ENCODE results near the gene TAGAP.
A peak's percentile ranks its signal among the peaks of the same experiment; 100 is the strongest.

Gene TAGAP

DNA sequence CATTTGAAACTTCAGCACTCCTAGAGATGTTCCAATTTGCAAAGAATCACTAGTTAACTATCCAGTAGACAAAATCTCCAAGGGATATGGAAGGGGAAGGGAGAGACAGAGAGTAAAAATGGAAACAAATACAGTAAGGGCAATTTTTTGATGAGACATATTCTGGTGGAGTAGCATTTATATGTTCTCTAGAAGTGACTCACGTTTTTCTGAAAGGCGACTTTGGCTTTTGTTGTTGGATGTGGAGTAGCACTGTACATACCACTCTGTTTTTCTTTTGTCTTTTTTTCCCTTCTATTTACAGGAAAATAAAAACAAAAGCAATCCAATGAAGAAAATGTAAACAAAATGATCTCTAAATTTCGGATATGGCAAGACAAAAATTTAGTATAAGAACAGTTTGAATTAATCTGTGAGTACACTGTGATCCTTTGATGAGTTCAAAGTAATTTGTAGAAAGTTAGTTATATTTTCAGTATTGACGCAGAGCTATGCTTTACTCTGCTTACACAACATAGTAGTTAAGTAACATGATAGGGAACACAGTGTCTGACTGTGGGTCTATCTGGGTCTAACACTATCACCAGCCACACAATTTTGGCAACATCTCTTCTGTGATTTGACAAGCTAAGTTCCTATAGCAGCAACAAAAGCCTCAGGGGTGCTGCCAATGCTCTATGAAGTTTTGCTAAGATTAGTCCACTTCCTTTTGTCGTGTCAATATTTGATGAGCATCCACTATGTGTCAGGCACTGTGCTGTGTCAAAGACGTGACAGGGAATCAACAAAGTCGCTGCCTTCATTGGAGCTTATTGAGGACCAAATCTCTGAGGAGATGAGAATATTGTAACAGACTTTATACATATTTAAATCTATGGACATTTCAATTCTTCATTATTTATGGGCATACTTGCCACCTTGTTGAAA lies 27.3 kb upstream of the TAGAP start:
- no peak for DNase-seq

DNA sequence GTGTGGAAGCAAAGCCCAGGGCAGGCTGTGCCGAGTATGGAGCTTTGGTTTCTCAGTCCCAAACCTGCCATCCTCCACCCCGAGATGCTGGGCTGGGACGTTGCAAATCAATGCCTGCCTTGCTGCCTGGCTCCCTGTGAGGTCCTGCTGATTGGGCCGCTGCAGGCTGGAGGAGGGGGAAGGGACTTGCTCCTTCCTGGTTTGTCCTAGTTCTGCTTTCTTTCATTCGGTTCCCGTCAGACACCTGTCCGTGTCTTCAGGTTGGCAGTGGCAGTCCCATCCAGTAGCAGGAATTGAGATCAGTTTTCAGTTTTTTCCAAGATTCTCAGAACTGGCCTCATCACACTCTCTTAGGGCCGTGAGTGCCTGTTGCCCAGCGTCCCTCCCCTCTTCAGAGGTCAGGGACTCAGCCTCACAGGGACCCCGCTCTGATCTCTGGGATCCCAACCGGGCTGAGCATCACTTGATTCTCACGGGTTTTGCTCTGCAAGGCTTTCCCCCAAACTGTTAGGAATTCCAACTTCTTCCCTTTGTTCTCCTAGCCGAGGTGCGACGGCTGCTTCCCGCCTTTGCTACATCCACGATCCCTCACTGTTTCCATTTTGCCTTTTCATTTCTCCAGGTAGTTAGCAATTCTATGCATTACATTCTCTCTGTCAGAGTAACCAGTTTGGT lies 24.2 kb upstream of the TAGAP start:
- peak; percentile 9 for DNase-seq

DNA sequence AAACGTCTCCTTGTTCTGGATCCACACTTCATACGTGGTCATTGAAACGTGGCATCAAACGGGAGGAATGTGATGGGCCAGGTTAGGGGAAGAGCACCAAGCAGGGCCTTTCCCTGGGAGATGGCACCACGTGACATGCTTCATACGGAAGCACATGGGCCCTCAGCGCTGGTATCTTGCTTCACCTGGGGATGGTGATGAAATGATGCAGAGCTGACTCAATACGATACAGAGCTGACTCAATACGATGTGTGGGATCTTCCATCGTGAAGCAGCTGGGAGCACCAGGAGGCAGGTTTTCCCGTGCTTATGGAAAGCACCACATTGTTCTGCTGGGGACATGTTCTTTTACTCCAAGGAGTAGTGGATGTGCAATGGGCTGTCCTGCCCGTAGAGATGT lies 22.5 kb upstream of the TAGAP start:
- DNase-seq: no peak

DNA sequence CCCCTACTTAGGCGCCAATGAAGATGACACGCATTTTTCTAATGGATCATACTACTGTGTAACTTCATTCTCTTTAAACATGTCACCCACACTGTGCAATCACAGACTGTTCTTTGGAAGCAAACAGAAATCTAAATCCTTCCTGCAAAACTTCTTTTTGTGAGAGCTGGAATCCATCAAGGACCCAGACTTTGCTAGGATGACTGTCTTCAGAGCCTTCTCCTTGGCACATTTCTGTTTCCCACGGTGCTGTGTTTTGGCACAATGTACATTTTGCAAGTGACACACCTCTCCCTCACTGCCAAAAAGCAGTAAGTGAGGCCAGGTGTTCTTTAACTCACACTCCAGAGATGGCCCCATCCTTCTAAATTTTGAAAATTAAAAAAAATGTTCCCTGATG lies 21.7 kb upstream of the TAGAP start:
- no peak for DNase-seq

DNA sequence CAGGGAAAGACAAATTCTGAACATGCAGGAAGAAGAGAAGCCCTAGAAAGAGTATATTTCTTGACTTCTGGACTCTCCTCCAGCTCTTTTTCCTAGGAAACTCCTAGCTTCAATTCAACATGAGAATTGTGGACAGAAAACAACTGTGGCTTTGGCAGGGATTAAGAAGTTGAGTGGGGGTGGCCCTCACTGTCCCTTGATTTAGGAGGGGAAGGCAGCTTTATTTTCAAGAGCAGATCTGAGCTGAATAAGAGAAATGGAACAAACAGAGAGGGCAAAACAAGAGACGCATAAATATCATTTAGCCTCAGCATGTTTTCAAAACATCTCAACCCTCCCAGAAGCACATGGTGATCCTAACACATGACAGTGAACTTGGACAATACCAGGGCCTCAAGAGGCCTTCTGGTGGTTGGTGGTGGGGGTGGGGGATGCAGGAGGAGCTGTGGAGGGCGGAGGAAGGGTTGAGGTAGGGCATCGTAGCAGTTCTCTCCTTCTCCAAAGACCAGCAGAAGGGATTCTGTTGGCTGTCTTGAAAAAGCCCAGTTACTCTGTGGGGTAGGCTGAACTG lies 21.1 kb upstream of the TAGAP start:
- DNase-seq: no peak

DNA sequence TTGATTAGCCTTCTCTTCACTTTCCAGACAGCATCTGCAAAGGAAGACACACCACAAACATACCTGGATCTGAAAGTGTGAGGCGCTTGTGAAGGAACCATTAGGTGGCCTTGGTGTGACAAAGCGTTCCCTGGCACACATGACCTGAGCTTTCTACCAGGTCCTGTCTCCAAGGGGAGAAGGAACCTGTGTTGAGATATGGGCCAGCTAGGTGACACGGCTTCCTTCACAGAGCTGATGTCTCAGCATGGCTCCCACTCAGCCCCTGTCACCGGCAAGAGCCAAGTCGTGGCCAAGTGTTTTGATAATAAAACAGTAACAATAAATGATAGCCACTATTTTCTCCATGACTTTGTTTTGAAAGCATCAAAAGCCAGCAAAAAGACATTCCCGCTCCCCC lies 20.3 kb upstream of the TAGAP start:
- DNase-seq: no peak

DNA sequence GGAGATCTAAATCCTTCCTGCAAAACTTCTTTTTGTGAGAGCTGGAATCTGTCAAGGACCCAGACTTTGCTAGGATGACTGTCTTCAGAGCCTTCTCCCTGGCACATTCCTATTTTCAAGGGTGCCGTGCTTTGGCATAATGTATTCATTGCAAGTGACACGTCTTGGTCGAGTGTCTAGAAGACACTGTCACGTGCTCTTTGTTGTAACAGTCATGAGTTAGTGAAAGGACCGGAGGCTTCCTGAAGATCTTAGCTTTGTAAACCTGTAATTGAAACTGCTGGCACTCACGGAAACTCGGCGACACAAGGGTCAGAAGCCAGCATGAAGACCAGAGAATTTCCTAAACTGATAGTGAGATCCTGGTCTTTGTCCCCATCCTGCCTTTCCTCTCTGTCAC lies 19.7 kb upstream of the TAGAP start:
- no peak for DNase-seq

DNA sequence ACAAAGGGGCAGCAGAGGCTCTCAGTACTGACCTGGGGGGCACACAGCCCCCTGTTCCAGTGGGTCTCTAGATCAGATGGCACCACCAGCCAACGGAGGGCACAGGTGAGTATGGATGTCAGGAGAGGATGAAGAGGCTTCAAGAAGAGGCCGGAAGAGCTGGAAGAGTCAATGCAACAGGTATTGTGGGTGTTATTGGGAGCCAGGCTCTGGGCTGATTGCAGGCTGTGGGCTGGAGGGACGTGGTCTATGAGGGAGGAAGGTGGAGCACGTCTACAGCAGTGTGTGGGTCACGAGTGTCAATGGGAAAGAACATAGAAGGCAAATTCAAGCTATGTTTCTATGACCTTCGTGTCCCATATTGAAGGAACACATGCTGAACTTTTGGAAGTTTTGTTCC lies 18.8 kb upstream of the TAGAP start:
- no peak for DNase-seq

DNA sequence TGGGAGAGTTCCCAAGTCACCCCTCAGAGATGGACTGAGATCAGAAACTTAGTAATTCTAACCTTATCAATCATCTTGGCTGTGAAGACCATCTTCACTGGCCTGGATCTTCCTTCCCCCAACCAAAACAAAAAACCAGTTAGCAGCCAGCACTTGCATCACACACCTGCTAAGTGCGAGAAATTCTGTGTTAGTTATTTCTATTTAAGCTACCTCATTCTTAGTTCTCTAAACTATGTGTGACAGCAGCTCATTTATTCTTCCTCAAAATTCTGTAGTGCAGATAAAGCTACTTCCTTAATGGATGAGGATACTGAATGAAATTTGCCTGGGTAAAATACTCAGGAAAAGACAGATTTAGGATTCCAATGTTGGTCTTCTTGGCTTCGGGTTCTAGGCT lies 18.2 kb upstream of the TAGAP start:
- DNase-seq: no peak

DNA sequence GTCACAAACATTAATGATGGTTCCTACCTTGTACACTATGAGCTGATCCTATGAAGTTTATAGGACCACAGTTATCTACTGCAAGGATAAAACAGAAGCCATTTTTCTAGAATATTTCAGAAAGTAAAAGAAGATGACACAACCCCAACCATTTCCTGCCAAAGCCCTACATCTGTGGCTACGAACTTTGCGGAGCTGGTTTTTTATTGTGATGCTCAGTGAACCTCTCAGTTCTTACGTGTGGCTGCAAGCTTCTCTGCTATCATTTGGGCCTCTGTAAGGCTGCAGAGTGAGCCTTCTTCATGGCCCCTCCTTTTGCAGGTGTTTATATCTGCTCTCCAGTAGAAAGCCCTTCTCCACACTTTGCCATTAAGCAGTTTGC lies 17.8 kb upstream of the TAGAP start:
- no peak for DNase-seq

DNA sequence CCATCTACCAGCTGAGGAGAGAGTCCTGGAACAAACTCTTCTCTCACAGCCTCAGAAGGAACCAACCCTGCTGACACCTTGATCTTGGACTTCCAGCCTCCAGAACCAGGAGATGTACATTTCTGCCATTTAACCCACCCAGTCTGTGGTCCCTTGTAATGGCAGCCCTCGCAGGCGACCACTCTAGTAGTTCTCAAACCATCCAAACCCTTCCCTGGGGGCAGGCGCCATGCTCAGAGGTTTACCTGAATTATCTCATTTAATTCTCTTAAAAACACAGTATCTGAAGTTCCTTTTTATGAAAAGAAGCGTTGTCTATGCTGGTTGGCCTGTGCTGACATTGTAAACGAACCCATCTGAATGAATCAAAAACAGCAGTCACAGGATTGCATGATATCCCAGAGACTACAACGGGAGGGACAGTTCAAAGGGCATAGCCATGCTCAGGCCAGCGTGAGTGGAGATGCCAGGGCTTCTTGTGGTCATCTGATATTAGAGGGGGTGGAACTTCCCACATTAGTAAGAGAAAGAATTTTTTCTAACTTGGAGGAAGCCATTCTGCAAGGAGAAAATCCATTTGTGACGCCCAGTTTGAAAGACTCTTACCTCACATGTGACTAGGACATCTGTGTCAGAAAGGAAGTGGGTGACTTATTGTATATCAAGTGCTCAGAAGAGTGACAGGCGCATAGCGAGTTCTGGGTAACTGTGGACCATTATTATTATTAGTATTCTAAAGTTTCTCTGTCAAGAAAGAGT lies 17.2 kb upstream of the TAGAP start:
- DNase-seq: no peak

DNA sequence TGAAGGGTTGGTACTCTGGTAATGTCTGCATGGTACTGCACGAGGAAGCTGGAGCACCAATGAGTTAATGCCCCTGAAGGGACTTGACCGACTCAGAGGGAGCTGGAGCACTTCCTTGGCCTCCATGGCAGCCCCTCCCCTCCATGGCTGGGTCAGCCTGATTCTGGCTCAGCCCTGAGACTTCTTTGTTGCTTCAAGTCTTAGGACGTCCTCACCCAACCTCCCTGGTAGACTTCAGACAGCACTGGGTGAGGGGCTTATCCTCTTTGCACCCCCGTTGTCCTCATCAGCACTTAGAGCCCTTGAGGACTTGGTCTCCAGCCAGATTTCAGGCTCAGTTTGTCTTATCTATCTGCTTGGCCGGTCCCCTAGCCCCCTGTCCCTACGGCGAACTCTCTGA lies 16.4 kb upstream of the TAGAP start:
- no peak for DNase-seq

DNA sequence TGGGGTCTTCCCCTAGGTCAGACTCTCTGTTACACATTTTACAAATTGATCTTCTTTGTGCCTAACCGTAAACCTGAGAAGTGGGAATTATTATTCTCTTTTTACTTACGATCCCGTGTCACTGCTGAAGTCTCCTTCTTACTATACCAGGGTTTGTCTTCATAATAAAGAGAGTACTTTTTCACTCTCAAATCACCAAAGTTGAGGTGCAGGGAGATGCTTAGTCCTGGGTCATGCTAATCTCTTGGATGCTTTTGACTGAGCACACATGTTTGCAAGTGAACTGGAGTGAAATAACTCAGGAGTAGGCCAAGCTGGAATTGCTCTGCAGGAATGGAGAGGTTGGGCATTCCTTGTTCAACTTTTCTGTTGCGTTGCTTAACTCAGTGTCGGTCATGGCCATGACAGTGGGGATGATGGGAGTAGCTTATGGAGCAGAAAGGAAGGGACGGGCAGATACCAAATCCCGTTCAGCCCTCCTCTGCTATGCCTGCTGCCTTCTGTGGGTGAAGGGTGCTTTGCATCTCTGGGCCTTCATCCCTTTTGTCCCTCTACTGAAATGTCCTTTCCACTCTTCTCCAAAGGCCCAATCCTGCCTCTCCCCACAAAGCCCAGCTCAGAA lies 15.2 kb upstream of the TAGAP start:
- DNase-seq: no peak

DNA sequence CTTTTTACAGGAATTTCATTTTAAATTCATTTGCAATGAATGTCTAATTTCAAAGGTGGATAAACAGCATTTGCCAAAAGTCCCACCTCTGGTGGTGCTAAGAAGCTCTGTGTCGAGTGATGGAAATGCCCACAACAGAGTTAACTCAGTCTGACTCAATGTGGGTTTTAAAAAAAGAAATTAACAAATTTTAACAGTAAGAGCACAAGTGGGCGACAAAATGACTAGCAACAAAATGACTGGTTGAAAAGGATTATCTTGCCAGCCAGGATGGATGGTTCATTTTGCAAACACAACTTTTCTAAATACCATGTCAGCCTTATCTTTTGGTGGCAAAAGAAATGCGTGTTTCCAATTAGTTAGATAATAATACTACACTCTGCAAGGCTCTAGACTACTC lies 14.3 kb upstream of the TAGAP start:
- no peak for DNase-seq

DNA sequence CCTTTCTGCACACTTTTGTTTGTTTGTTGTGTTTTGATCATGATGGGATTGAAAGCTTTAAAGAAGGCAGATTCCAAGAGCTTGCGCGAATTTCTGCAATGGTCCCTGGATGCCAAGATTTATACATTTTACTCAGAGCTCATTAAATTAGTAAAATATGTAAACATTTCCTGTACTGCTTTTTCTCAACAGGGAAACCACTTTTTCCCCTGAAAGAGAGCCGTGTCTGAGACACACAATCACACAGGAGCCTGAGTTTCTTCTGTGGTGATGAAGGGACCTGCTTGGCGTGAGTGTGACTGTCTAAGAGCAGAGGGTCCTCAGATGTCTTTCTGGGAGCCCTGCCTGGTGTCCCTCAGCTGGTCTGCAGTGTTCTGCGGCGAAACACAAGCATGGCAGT lies 12.1 kb upstream of the TAGAP start:
- DNase-seq: no peak

DNA sequence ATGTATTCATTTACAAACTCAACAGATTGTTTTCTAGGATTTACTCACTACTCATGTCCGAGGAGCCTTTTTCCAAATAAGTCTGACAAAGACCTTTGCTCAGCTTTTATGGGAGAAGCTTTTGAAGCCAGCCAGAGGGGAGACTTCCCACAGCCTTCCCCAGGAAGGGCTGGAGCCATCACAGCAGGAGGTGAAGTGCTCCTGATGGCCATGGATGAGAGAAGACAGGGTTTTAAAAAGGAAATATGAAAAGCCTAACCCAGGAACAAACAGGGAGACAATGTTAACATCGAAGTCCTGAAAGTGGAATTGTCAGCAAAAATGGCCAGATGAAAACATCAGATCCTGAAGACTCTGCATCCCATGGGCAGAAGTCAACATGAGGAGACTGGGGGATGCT lies 11.6 kb upstream of the TAGAP start:
- no peak for DNase-seq

DNA sequence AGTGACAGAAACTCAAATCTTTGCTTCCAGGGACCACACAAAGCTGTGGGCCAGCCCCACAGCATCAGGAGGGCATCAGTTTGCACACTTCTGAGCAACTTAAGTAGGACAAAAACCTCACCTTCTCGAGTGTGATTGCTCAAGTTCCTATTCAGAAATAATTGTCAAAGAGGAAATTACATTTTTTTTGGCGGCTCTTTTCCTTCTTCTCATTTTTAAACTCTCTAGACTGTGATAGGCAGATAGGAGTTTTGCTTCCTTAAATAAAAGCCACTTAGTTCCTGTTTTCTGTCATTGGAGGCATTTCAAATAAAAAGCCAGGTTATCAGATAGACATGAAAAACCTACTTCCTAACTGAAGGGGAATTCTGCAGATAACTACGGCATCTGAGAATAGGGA lies 11.2 kb upstream of the TAGAP start:
- DNase-seq: no peak

DNA sequence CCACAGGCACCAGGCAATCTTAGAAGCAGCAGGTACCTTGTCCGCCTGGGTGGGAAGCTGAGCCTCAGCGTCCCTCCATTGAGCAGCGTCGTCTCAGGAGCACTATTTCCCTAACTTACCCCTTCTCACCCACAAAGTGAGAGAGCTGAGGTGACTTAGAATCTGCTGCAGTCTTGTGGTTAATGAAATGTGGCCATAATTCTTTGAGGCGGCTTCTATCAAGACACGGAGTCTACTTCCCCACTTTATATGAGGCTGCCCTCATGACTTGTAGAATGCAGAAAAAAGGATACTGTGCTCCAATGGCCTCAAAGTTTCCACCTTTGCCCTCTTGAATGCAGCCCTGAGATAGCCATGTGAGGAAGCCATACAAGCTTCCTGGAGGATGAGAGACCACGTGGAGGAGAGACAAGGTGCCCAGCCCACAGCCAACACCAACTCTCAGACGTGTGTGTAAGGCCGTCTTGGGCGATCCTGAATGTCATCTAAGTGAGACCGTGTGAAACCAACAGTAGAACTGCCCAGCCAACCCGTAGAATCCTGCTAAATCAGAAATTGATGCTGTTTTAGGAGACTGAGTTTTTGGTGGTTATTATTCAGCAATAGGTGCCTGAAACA lies 9.1 kb upstream of the TAGAP start:
- no peak for DNase-seq

DNA sequence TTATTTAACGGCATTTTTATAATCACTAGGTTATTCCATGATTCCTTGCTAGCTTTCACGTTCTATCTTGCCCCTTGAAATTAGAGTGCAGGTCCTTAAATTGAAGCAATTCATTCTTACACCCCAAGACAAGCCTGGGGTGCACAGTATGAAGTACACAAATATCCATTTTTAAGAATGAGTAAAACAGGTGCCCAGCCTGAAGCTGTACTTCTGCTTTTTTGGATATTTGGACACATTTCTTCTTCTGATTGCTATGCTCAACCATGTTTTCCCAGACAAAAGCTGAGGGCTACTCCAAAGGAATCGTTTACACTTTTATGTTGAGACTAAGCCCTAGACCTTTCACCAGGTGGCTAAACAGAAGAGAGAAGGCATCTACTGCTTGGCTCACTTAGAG lies 7.9 kb upstream of the TAGAP start:
- DNase-seq: no peak

DNA sequence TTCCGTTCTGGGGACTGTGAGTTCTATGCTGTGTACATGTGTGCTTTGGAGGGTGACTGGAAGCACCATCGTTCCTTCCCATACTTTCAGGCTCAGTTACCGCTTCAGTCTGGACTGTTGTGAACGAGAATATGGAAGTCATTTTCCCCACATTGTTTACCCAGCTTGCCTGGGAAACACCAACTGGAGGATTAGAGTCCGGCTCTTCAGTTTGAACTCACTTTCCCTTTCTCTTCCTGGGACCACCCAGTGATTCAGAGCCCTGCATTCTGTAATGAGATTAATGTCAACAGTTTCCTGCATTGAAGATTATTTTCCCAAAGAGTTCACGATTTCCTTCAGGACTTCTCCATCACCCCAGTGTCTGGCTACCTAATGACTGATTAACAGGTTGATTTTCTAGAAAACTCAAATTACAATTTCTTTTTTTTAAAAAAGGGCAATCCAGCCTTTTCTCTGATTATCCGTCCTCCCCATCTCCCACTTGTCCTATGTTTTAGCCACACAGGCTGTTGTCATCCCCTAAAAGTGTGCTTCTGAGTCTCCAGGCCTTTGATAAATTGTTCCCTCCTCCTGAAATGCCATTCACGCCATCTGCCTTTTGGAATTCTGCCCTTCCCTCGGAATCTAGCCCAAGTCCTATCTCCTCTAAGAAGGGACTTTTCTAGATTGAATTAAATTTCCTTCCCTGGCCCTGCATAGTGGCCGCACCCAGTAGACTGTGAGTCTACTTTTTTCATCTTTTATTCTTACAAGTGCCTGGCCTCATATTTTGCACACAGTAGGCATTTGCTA lies 3.3 kb upstream of the TAGAP start:
- no peak for DNase-seq

DNA sequence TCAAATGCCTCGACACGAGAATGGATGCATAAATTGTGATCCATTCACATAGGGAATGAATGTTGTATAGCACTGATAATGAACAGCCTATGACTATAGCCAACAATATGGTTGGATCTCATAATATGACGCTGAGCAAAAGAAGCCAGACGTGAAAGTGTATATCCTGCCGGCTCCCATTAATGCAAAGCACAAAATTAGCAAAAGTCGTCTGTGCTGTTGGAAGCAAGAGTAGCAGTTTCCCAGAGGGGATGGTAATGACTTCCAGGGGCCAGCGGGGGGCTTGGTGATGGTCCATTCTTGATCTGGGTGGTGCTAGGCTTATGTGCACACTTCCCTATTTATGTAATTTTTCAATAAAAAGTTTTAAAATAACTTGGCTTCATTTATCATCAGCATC lies 1.0 kb upstream of the TAGAP start:
- no peak for DNase-seq

DNA sequence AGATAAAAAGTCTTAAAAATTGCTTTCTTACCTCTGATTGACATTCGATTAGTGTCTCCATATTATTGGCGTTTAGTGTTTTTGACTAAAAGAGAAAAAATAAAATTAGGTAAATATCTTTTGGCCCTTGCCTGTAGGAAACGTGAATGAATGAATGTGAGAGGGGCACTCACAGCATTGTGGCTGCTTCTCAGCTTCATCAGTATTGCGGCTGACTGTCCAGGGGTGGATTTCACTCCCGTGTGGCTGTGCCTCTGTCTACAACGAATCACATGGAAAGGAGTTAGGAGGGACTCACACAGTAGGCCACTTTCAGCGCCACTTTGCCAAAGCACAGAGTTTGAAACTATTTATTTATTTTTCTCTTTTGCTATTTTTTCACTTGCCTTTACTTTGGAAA lies 844 bp downstream of the TAGAP start:
- no peak for DNase-seq

All from DMS53 (cell line).